Loucy (cell line): ENCODE data around the gene SLC3A2.

Experiments used
- H2AFZ ChIP-seq: fragments of 200-600 bp; sonication (generic); 2 replicates; pipeline ENCODE4 v1.6.0; 2016; ENCODE audit warnings: antibody characterized with exemption, mild to moderate bottlenecking, low read length, moderate library complexity
- H3F3A ChIP-seq: fragments of 200-600 bp; 2 replicates; pipeline ENCODE4 v1.6.0; 2016; ENCODE audit warnings: antibody characterized with exemption, low read depth, mild to moderate bottlenecking
- H3K27me3 ChIP-seq: fragments of 200-600 bp; sonication (generic); 2 replicates; pipeline ENCODE4 v1.6.1; 2014; ENCODE audit warnings: low read length, mild to moderate bottlenecking; ENCODE audit not compliant: insufficient read depth, poor library complexity, severe bottlenecking
- H3K36me3 ChIP-seq: fragments of 200-600 bp; sonication (generic); 2 replicates; pipeline ENCODE4 v1.6.1; 2016; ENCODE audit warnings: low read length; ENCODE audit not compliant: insufficient read depth
- H3K4me1 ChIP-seq: fragments of 200-600 bp; sonication (generic); 2 replicates; pipeline ENCODE4 v1.5.1; 2014; ENCODE audit warnings: low read length, mild to moderate bottlenecking; ENCODE audit not compliant: insufficient read depth, poor library complexity, severe bottlenecking
- H3K4me2 ChIP-seq: fragments of 200-600 bp; sonication (generic); 2 replicates; pipeline ENCODE4 v1.6.0; 2014; ENCODE audit warnings: antibody characterized with exemption, low read length, low read depth, mild to moderate bottlenecking; ENCODE audit not compliant: poor library complexity, severe bottlenecking
- H3K4me3 ChIP-seq: fragments of 200-600 bp; sonication (generic); 2 replicates; pipeline ENCODE4 v1.5.1; 2014; ENCODE audit warnings: low read length, mild to moderate bottlenecking, mixed read lengths; ENCODE audit not compliant: poor library complexity, severe bottlenecking
- H3K79me2 ChIP-seq: fragments of 200-600 bp; sonication (generic); 2 replicates; pipeline ENCODE4 v1.6.1; 2014; ENCODE audit warnings: low read length; ENCODE audit not compliant: insufficient read depth
- H3K9ac ChIP-seq: fragments of 200-600 bp; sonication (generic); 2 replicates; pipeline ENCODE4 v1.6.0; 2014; ENCODE audit warnings: mild to moderate bottlenecking, low read depth, low read length, moderate library complexity; ENCODE audit not compliant: poor library complexity, severe bottlenecking
- H3K9me2 ChIP-seq: fragments of 200-600 bp; sonication (generic); replicated peaks from 2 replicates; pipeline ENCODE4 v1.6.1; 2016; ENCODE audit warnings: low read depth, low read length, mixed read lengths
- H3K9me3 ChIP-seq: fragments of 200-600 bp; sonication (generic); 2 replicates; pipeline ENCODE4 v1.6.1; 2014; ENCODE audit warnings: mild to moderate bottlenecking, antibody characterized with exemption, low read length, low read depth; ENCODE audit not compliant: insufficient read depth
- H4K20me1 ChIP-seq: fragments of 200-600 bp; sonication (generic); 2 replicates; pipeline ENCODE4 v1.6.0; 2014; ENCODE audit warnings: antibody characterized with exemption, low read length, mild to moderate bottlenecking; ENCODE audit not compliant: insufficient read depth, poor library complexity, severe bottlenecking
- EZH2phosphoT487 ChIP-seq: fragments of 200-600 bp; IDR thresholded peaks from 2 replicates; pipeline ENCODE4 v1.6.1; 2018; ENCODE audit warnings: antibody characterized with exemption, mild to moderate bottlenecking, moderate library complexity, borderline replicate concordance
- TF ChIP-seq, protein P1 (sequence below): fragments of 200-600 bp; sonication (generic); conservative IDR thresholded peaks from 2 replicates; pipeline ENCODE4 v1.5.1; 2014; ENCODE audit warnings: mild to moderate bottlenecking, antibody characterized with exemption, low read length

SLC3A2 gene

DNA sequence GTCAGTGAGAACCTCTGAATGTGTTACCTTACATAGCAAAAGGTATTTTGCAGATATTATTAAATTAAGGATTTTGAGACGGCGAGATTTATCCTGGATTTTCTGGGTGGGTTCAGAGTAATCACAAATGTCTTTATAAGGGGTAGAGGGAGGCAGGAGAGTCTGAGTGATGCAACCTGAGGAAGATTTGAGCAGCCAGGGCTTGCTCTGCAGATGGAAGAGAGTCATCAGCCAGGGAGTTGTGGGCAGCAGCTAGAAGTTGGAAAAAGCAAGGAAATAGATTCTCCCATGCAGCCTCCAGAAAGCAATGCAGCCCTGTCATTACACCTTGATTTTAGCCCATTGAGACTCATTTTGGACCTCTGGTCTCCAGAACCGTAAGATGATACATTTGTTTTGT is 37.2 kb upstream of the SLC3A2 start:
- no peak overlapping the region for H3K4me3 ChIP-seq
- H3K9me2 ChIP-seq: no peaks in the 10 kb centered on the region
- H3K27me3 ChIP-seq: no peaks in the 10 kb centered on the region
- H3K36me3 ChIP-seq: no peaks in the 10 kb centered on the region
- no peak overlapping the region for H3K4me2 ChIP-seq
- H4K20me1 ChIP-seq: no peaks in the 10 kb centered on the region
- H3K79me2 ChIP-seq: peaks cover 9% of the 10 kb centered on the region
- no peaks in the 10 kb centered on the region for H3K9me3 ChIP-seq
- H2AFZ ChIP-seq: no peak overlapping the region
- peak overlapping the region; percentile 86 for H3K9ac ChIP-seq
- peaks cover 22% of the 10 kb centered on the region for H3K4me1 ChIP-seq
- H3F3A ChIP-seq: peaks cover 9% of the 10 kb centered on the region
- TF ChIP-seq, protein P1, sequence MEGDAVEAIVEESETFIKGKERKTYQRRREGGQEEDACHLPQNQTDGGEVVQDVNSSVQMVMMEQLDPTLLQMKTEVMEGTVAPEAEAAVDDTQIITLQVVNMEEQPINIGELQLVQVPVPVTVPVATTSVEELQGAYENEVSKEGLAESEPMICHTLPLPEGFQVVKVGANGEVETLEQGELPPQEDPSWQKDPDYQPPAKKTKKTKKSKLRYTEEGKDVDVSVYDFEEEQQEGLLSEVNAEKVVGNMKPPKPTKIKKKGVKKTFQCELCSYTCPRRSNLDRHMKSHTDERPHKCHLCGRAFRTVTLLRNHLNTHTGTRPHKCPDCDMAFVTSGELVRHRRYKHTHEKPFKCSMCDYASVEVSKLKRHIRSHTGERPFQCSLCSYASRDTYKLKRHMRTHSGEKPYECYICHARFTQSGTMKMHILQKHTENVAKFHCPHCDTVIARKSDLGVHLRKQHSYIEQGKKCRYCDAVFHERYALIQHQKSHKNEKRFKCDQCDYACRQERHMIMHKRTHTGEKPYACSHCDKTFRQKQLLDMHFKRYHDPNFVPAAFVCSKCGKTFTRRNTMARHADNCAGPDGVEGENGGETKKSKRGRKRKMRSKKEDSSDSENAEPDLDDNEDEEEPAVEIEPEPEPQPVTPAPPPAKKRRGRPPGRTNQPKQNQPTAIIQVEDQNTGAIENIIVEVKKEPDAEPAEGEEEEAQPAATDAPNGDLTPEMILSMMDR: no peak
- no peak for TF ChIP-seq EZH2phosphoT487

DNA sequence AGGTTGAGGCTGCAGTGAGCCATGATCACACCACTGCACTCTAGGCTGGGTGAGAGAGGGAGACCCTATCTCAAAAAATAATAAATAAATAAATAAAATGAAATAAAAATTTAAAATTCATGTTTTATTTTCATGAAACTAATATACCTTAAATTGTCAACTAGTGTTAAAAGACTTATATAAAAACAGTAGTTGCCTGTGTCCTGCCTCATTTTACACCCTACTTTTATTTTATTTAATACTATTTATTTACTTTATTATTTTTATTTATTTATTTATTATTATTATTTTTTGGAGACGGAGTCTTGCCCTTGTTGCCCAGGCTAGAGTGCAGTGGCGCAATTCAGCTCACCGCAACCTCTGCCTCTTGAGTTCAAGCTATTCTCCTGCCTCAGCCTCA is 36.5 kb upstream of the SLC3A2 start:
- Histone ChIP-seq H3K4me3 (no peak overlapping the region), H3K4me2 (no peak overlapping the region), H3K4me1 (peaks cover 20% of the 10 kb centered on the region), H3K36me3 (no peaks in the 10 kb centered on the region), H3K79me2 (peaks cover 2% of the 10 kb centered on the region), H3K27me3 (no peaks in the 10 kb centered on the region), H2AFZ (no peak overlapping the region), H3K9me2 (no peaks in the 10 kb centered on the region), H3K9ac (no peak overlapping the region), H3K9me3 (no peaks in the 10 kb centered on the region), H4K20me1 (no peaks in the 10 kb centered on the region), H3F3A (peaks cover 9% of the 10 kb centered on the region)
- no peak for TF ChIP-seq EZH2phosphoT487
- TF ChIP-seq, protein P1: no peak

DNA sequence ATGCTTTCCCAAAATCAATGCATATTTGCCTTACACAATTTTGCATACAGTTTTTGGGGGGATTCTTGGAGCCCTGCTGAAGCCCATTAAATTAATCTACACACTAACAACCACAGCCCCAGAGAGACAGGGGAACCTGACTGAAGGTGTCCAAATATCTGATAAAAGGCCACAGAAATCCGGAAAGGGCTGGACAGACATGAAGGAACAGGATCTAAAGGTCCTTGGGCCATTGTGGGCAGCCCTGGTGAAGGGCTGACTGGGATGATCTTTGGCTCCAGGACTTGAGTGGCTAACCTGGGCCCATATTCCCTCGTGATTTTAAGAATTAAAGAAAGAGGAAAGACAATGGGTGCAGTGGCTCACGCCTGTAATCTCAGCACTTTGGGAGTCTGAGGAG is 34.5 kb upstream of the SLC3A2 start:
- no peaks in the 10 kb centered on the region for H3K79me2 ChIP-seq
- TF ChIP-seq EZH2phosphoT487: no peak
- TF ChIP-seq, protein P1: no peak
- no peaks in the 10 kb centered on the region for H3K9me3 ChIP-seq
- no peaks in the 10 kb centered on the region for H3K27me3 ChIP-seq
- H4K20me1 ChIP-seq: no peaks in the 10 kb centered on the region
- no peak overlapping the region for H3K4me2 ChIP-seq
- no peak overlapping the region for H3K9ac ChIP-seq
- no peaks in the 10 kb centered on the region for H3K9me2 ChIP-seq
- no peak overlapping the region for H2AFZ ChIP-seq
- peaks cover 10% of the 10 kb centered on the region for H3K4me1 ChIP-seq
- no peak overlapping the region for H3K4me3 ChIP-seq
- no peaks in the 10 kb centered on the region for H3K36me3 ChIP-seq
- peaks cover 5% of the 10 kb centered on the region; the same call in 1 of the 2 replicates for H3F3A ChIP-seq
